ENCODE results near the gene UBA5. TPM values are rescaled to one million over a fixed set of nuclear protein-coding genes. Genes with fewer than 3 reads are reported as not detected.

The UBA5 gene
- polyA plus RNA-seq, 3 donors = 9.3 to 19.5 (median 13.8) TPM

DNA sequence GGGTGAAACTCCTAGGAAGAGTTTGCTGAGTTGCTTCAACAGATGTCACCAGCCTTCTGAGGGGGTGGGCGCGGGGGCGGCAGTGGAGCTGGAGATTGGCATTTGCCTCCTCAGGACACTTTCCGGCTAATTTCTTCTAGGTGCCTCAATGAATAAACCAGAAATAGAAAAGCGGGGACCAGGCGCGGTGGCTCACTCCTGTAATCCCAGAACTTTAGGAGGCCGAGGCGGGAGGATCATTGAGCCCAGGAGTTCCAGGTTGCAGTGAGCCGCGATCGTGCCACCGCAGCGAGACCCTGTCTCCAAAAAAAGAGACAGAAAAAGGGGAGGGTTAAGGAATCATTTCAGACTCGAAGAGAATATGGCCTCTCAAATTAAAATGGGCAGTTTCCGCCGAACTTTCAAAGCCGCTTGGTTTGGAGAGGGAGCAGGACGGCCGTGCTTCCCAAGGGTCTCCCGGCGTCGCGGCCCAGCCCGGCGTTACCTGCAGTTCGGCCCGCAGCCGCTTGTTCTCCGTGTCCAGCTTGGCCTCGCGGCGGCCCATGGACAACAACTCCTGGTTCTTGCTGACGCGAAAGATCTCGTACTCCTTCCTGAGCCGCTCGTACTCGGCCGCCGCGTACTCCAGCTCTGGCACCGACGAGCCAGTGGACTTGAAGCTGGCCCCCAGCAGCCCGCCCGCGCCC is 61.5 kb downstream of the UBA5 start:
- TF ChIP-seq, protein P1, sequence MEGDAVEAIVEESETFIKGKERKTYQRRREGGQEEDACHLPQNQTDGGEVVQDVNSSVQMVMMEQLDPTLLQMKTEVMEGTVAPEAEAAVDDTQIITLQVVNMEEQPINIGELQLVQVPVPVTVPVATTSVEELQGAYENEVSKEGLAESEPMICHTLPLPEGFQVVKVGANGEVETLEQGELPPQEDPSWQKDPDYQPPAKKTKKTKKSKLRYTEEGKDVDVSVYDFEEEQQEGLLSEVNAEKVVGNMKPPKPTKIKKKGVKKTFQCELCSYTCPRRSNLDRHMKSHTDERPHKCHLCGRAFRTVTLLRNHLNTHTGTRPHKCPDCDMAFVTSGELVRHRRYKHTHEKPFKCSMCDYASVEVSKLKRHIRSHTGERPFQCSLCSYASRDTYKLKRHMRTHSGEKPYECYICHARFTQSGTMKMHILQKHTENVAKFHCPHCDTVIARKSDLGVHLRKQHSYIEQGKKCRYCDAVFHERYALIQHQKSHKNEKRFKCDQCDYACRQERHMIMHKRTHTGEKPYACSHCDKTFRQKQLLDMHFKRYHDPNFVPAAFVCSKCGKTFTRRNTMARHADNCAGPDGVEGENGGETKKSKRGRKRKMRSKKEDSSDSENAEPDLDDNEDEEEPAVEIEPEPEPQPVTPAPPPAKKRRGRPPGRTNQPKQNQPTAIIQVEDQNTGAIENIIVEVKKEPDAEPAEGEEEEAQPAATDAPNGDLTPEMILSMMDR (IDR thresholded peaks at IDR 0.05) = peak; percentile 41
- H3K79me2 ChIP-seq (ENCODE audit: insufficient read depth, low read length) = peaks cover 8% of the 10 kb centered on the region
- peaks cover 21 to 26% of the 10 kb centered on the region in 2 donors for H3K4me1 ChIP-seq (ENCODE audit: control insufficient read depth in 1 of 2, insufficient read depth in 2 of 2, low read length in 2 of 2)
- H3K36me3 Mint-ChIP-seq = peaks cover 15 to 17% of the 10 kb centered on the region in 2 donors
- no peaks in the 10 kb centered on the region for H3K9me3 ChIP-seq (replicated peaks in 1 of 2; ENCODE audit: control insufficient read depth in 1 of 2, insufficient read depth in 1 of 2, low read length in 2 of 2)
- peak overlapping the region; percentile 63 to 84 for H3K27ac ChIP-seq (ENCODE audit: low read depth in 1 of 2, low read length in 2 of 2)
- no peaks in the 10 kb centered on the region for H4K20me1 ChIP-seq (ENCODE audit: insufficient read depth, low read length)
- H3K36me3 ChIP-seq (replicated peaks in 1 of 2; ENCODE audit: control insufficient read depth in 1 of 2, insufficient read depth in 2 of 2, low read length in 2 of 2) = peaks cover 12 to 24% of the 10 kb centered on the region in 2 donors
- intact Hi-C loops (cut with micrococcal nuclease) = loop anchor here (2.0 to 10.0 kb wide), 5 partner anchors 851 to 1339 kb away; partner anchors contain the start of genes CDV3 (in 2 of the 2), SRPRB (in 2 of the 2), TOPBP1 (in 2 of the 2) and NUDT16 (in 1 of the 2)
- no peaks in the 10 kb centered on the region for H3K27me3 Mint-ChIP-seq (ENCODE audit: low read depth in 3 of 3)
- peak overlapping the region; percentile 89 for H3K9ac ChIP-seq (ENCODE audit: insufficient read depth, low read length, poor library complexity, severe bottlenecking)
- H3K4me1 Mint-ChIP-seq = peaks cover 25% of the 10 kb centered on the region
- peak overlapping the region; percentile 68 to 92 (median 87) for H3K4me3 ChIP-seq (replicated peaks in 1 of 3; ENCODE audit: low read depth in 2 of 3, low read length in 3 of 3)
- no peaks in the 10 kb centered on the region for H3K27me3 ChIP-seq (ENCODE audit: control insufficient read depth in 2 of 2, insufficient read depth in 2 of 2, low read length in 2 of 2)
- WGBS (ENCODE audit: insufficient coverage) = 2% methylated on average over 44 of the region's 47 CpGs
- peak overlapping the region; percentile 84 for H3K4me2 ChIP-seq (replicated peaks; ENCODE audit: extremely low read depth, low read length, poor library complexity, severe bottlenecking)
- H3K9me3 Mint-ChIP-seq = no peaks in the 10 kb centered on the region
- DNase-seq = peak; percentile 39 to 62 (median 48)
- H2AFZ ChIP-seq (ENCODE audit: insufficient read depth, low read depth, low read length, poor library complexity, severe bottlenecking) = peak overlapping the region; percentile 94
- H3K4me3 Mint-ChIP-seq = peak overlapping the region; percentile 90 to 91
- peak overlapping the region; percentile 70 to 89 (median 85) for H3K27ac Mint-ChIP-seq

DNA sequence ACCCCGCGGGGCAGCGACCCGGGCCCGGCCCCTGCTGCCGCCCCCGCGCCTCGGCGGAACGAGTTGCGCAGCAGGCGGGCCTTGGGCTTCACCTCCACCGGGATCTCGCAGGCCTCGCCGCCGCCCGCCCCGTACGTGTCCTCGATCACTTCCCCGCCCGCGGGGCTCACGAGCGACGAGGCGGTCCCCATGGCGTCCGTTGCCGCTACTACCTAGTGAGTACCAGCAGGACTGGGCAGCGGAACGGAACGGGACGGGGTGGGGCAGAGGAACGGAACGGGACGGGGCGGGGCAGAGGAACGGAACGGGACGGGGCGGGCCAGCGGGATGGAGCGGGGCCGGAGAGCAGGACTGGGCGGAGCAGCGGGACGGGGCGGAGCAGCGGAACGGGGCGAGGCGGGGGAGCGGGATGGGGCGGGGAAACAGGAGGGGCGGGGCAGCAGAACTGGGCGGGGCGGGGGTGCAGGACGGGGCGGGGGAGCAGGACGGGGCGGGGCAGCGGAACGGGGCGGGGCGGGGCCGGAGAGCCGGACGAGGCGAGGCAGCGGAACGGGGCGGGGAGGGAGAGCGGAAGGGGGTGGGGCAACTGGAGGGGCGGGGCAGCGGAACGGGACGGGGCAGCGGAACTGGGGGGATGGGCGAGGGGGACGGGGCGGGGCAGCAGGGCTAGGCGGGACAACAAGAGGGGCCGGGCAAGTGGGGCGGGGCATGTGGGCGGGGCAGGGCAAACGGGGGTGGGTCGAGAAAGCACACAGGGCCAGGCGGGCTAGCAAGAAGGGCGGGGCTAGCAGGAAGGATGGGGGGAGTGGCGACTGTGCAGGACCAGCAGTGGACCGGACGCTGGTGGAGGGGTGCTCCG is 62.3 kb downstream of the UBA5 start, which contains the start of gene NPHP3:
Gene NPHP3, minus strand, starts transcription at position 245 of the 859 bp plus-strand sequence. Its CDS starts 54 bp downstream, at position 191.
- Histone ChIP-seq H3K27ac (ENCODE audit: low read depth in 1 of 2, low read length in 2 of 2) (peak within 1 kb of the TSS; percentile 63 to 84), H3K4me2 (replicated peaks; ENCODE audit: extremely low read depth, low read length, poor library complexity, severe bottlenecking) (peak within 1 kb of the TSS; percentile 89), H2AFZ (ENCODE audit: insufficient read depth, low read depth, low read length, poor library complexity, severe bottlenecking) (peak within 1 kb of the TSS; percentile 94), H3K9me3 (replicated peaks in 1 of 2; ENCODE audit: control insufficient read depth in 1 of 2, insufficient read depth in 1 of 2, low read length in 2 of 2) (no peaks in the 10 kb centered on the region), H3K36me3 (replicated peaks in 1 of 2; ENCODE audit: control insufficient read depth in 1 of 2, insufficient read depth in 2 of 2, low read length in 2 of 2) (peaks cover 9 to 19% of the 10 kb centered on the region in 2 donors), H3K4me3 (replicated peaks in 1 of 3; ENCODE audit: low read depth in 2 of 3, low read length in 3 of 3) (peak within 1 kb of the TSS; percentile 68 to 92 (median 89)), H3K79me2 (ENCODE audit: insufficient read depth, low read length) (peaks cover 8% of the 10 kb centered on the region), H4K20me1 (ENCODE audit: insufficient read depth, low read length) (no peaks in the 10 kb centered on the region), H3K27me3 (ENCODE audit: control insufficient read depth in 2 of 2, insufficient read depth in 2 of 2, low read length in 2 of 2) (no peaks in the 10 kb centered on the region), H3K9ac (ENCODE audit: insufficient read depth, low read length, poor library complexity, severe bottlenecking) (peak within 1 kb of the TSS; percentile 89), H3K4me1 (ENCODE audit: control insufficient read depth in 1 of 2, insufficient read depth in 2 of 2, low read length in 2 of 2) (peaks cover 21 to 26% of the 10 kb centered on the region in 2 donors)
- Mint-ChIP-seq H3K27ac (peak within 1 kb of the TSS; percentile 70 to 90 (median 88)), H3K4me1 (peaks cover 25% of the 10 kb centered on the region), H3K27me3 (ENCODE audit: low read depth in 3 of 3) (no peaks in the 10 kb centered on the region), H3K9me3 (no peaks in the 10 kb centered on the region), H3K4me3 (peak within 1 kb of the TSS; percentile 91), H3K36me3 (peaks cover 11 to 12% of the 10 kb centered on the region in 2 donors)
- under 1% methylated on average over 58 of the region's 96 CpGs for WGBS (ENCODE audit: insufficient coverage)
- TF ChIP-seq, protein P1 (IDR thresholded peaks at IDR 0.05) = no peak
- intact Hi-C loops (cut with micrococcal nuclease) = loop anchor here (2.0 to 10.0 kb wide), 5 partner anchors 850 to 1340 kb away; partner anchors contain the start of genes CDV3 (in 2 of the 2), SRPRB (in 2 of the 2), TOPBP1 (in 2 of the 2) and NUDT16 (in 1 of the 2)
- DNase-seq = peak; percentile 84 to 96 (median 94)

All from CD14-positive monocyte (primary cell).